Omental fat pad (tissue), 4 donors: ENCODE measurements around the gene CNTNAP5. TPM values are rescaled to one million over a fixed set of nuclear protein-coding genes. Genes with fewer than 3 reads are reported as not detected.

Experiments
- ATAC-seq: fragments of 150-250 bp; one replicate; pipeline ENCODE4 v1.9.1; 2016; ENCODE audit warnings: mild to moderate bottlenecking, moderate library complexity; ENCODE audit not compliant: low FRiP score
- DNase-seq: peaks from one replicate; pipeline ENCODE4 v3.0.0-alpha.2; 2019; ENCODE audit warnings: low spot score
- CTCF ChIP-seq, 3 donors: fragments of 450-650 bp; IDR thresholded peaks; one replicate each; pipeline ENCODE4 v1.5.1; 2016 to 2017; ENCODE audit warnings: antibody characterized with exemption in 3 of 3, mild to moderate bottlenecking in 3 of 3, moderate library complexity in 2 of 3
- total RNA-seq, 4 donors: library from RNA; depleted of rRNA; stranded (reverse); fragments of >200 nt; gene quantifications; one replicate each; pipeline ENCODE4 v1.1.0, GENCODE V29; 2016

CNTNAP5 gene
- total RNA-seq, 4 donors from 2014 or later: not detected

- ATAC-seq (no peak), DNase-seq (no peak)
- no peak for TF ChIP-seq CTCF (IDR thresholded peaks at IDR 0.05)
Observed at GRCh38 chr2:124887466-124887865, 862.4 kb downstream of the CNTNAP5 start.

GRCh38 chr2:124888431-124888830, 863.3 kb downstream of the CNTNAP5 start:
- DNase-seq (no peak), ATAC-seq (no peak)
- no peak for TF ChIP-seq CTCF (IDR thresholded peaks at IDR 0.05)

- ATAC-seq: no peak
- TF ChIP-seq CTCF (IDR thresholded peaks at IDR 0.05): no peak
- DNase-seq: no peak
Observed at GRCh38 chr2:124894199-124894598, 869.1 kb downstream of the CNTNAP5 start.

- ATAC-seq (no peak), DNase-seq (no peak)
- no peak for TF ChIP-seq CTCF (IDR thresholded peaks at IDR 0.05)
Observed at GRCh38 chr2:124898827-124899226, 873.7 kb downstream of the CNTNAP5 start.

GRCh38 chr2:124908411-124908810, 883.3 kb downstream of the CNTNAP5 start:
- DNase-seq: no peak
- ATAC-seq: no peak
- TF ChIP-seq CTCF (IDR thresholded peaks at IDR 0.05): no peak

- ATAC-seq: no peak
- DNase-seq: no peak
- TF ChIP-seq CTCF (IDR thresholded peaks at IDR 0.05): no peak
Observed at GRCh38 chr2:124911560-124911959, 886.5 kb downstream of the CNTNAP5 start.

- DNase-seq (no peak), ATAC-seq (no peak)
- no peak for TF ChIP-seq CTCF (IDR thresholded peaks at IDR 0.05)
Observed at GRCh38 chr2:124913868-124914267, 888.8 kb downstream of the CNTNAP5 start.
